Fibroblast of pulmonary artery (primary cell): ENCODE data around the gene ATP8B2.
"Not testable (repeated sequence)": the region's sequence is repeated elsewhere in the genome, so short reads cannot be mapped to it uniquely, and the experiment has no call there.

Experiments
- DNase-seq: peaks from one replicate; pipeline ENCODE4 v3.0.0-alpha.2; 2010; ENCODE audit warnings: low read depth
- H3K4me3 ChIP-seq: replicated peaks from 2 replicates; pipeline ENCODE4 v1.5.1; 2011; ENCODE audit warnings: low read depth, mild to moderate bottlenecking, control low read depth, low read length, moderate library complexity
- CTCF ChIP-seq: IDR thresholded peaks from 2 replicates; pipeline ENCODE4 v1.5.1; 2011; ENCODE audit warnings: mild to moderate bottlenecking, control low read depth, low read length, inconsistent platforms; ENCODE audit errors: missing control alignments

The ATP8B2 gene

GRCh38 chr1:154318386-154318785 is 6.9 kb upstream of the ATP8B2 start:
- H3K4me3 ChIP-seq: no peak overlapping the region
- no peak for DNase-seq
- no peak for TF ChIP-seq CTCF

GRCh38 chr1:154320882-154321608 is 4.3 kb upstream of the ATP8B2 start, which contains the start of gene AQP10:
Gene AQP10, plus strand, starts transcription at chr1:154321093. Its CDS starts 63 bp downstream, at chr1:154321156.
- H3K4me3 ChIP-seq: no peak within 1 kb of the TSS
- TF ChIP-seq CTCF: peak; percentile 20
- peak; percentile 87 for DNase-seq

GRCh38 chr1:154321609-154321934 is 3.8 kb upstream of the ATP8B2 start:
- not testable (repeated sequence) for DNase-seq, H3K4me3 ChIP-seq

- no peak overlapping the region for H3K4me3 ChIP-seq
- no peak for DNase-seq
- no peak for TF ChIP-seq CTCF
Observed at GRCh38 chr1:154323493-154323892, 1.8 kb upstream of the ATP8B2 start.

GRCh38 chr1:154324241-154324640 is 1.1 kb upstream of the ATP8B2 start:
- no peak overlapping the region for H3K4me3 ChIP-seq
- TF ChIP-seq CTCF: no peak
- no peak for DNase-seq

GRCh38 chr1:154325583-154326545 is 539 bp downstream of the ATP8B2 start:
- H3K4me3 ChIP-seq: peak overlapping the region; percentile 90

More at GRCh38 chr1:154325583-154326545, 539 bp downstream of the ATP8B2 start:
- peak; percentile 87 for DNase-seq
- TF ChIP-seq CTCF: peak; percentile 65
